Tibial artery (tissue), 4 donors: ENCODE data around the gene ZBTB40.

ENCODE experiments used
- DNase-seq, 2 donors: peaks; one replicate each; pipeline ENCODE4 v3.0.0-alpha.2; 2019
- H3K27ac ChIP-seq, 2 donors: fragments of 200-600 bp; sonication (generic) in 1 of 2; 1 replicate in 1 of 2; 2 replicates in 1 of 2; pipeline ENCODE4 v1.5.1; 2018 to 2019; ENCODE audit warnings: mild to moderate bottlenecking in 1 of 2
- H3K27me3 ChIP-seq, 2 donors: fragments of 200-600 bp; sonication (generic) in 1 of 2; one replicate each; pipeline versions ENCODE4 v1.5.1 to v1.6.0; 2016 to 2019
- H3K36me3 ChIP-seq, 3 donors: fragments of 200-600 bp; sonication (generic) in 2 of 3; one replicate each; pipeline ENCODE4 v1.5.1; 2016 to 2019; ENCODE audit warnings: mild to moderate bottlenecking in 2 of 3
- H3K4me1 ChIP-seq, 4 donors: fragments of 200-600 bp; sonication (generic) in 2 of 4; 1 replicate in 3 of 4; 2 replicates in 1 of 4; pipeline ENCODE4 v1.5.1; 2016 to 2019
- H3K4me3 ChIP-seq, 2 donors: fragments of 200-600 bp; sonication (generic) in 1 of 2; 1 replicate in 1 of 2; 2 replicates in 1 of 2; pipeline ENCODE4 v1.5.1; 2018 to 2019; ENCODE audit warnings: mild to moderate bottlenecking in 2 of 2
- H3K9me3 ChIP-seq, 3 donors: fragments of 200-600 bp; sonication (generic) in 1 of 3; one replicate each; pipeline ENCODE4 v1.5.1; 2016 to 2019
- CTCF ChIP-seq, 2 experiments: fragments of 200-600 bp in 1 of 2; fragments of 450-650 bp in 1 of 2; IDR thresholded peaks; one replicate each; pipeline ENCODE4 v1.5.1; 2017 to 2019; ENCODE audit warnings: antibody characterized with exemption in 2 of 2, mild to moderate bottlenecking in 1 of 2, moderate library complexity in 1 of 2
- intact Hi-C: fragments of 100-400 bp; cut with DNase I; formaldehyde crosslinking; loops from one replicate; pipeline ENCODE4 v1.15.0; 2023; ENCODE audit warnings: low total_unique reads

The ZBTB40 gene

GRCh38 chr1:22518379-22518778 is 66.7 kb downstream of the ZBTB40 start:
- TF ChIP-seq CTCF (IDR thresholded peaks at IDR 0.05) = no peak

GRCh38 chr1:22520871-22521270 is 69.2 kb downstream of the ZBTB40 start:
- intact Hi-C loops = loop anchor here (10.0 kb wide), 1 partner anchor 66 kb away; the partner anchor contains the start of gene ZBTB40
- TF ChIP-seq CTCF (IDR thresholded peaks at IDR 0.05) = no peak
- Histone ChIP-seq H3K36me3 (peaks cover 87 to 100% (median 92%) of the 10 kb centered on the region in 3 donors), H3K4me3 (no peak overlapping the region), H3K27me3 (no peaks in the 10 kb centered on the region), H3K4me1 (no peaks in the 10 kb centered on the region), H3K27ac (no peak overlapping the region), H3K9me3 (no peaks in the 10 kb centered on the region)
- no peak for DNase-seq

More at GRCh38 chr1:22518379-22518778, 66.7 kb downstream of the ZBTB40 start:
- H3K27me3 ChIP-seq = no peaks in the 10 kb centered on the region
- no peak for DNase-seq
- no peaks in the 10 kb centered on the region for H3K9me3 ChIP-seq
- H3K36me3 ChIP-seq = peaks cover 85 to 100% (median 93%) of the 10 kb centered on the region in 3 donors
- peak overlapping the region in 1 of 2 donors; percentile 12 for H3K27ac ChIP-seq
- intact Hi-C loops = no loop called here
- peaks cover 0 to 3% (median 0%) of the 10 kb centered on the region in 4 donors for H3K4me1 ChIP-seq
- no peak overlapping the region for H3K4me3 ChIP-seq

- Histone ChIP-seq H3K4me3 (no peak overlapping the region), H3K9me3 (no peaks in the 10 kb centered on the region), H3K27me3 (no peaks in the 10 kb centered on the region), H3K4me1 (no peaks in the 10 kb centered on the region), H3K36me3 (peaks cover 80 to 100% (median 95%) of the 10 kb centered on the region in 3 donors), H3K27ac (no peak overlapping the region)
- DNase-seq = no peak
- no peak for TF ChIP-seq CTCF (IDR thresholded peaks at IDR 0.05)
- intact Hi-C loops = loop anchor here (10.0 kb wide), 1 partner anchor 67 kb away; the partner anchor contains the start of gene ZBTB40
Measured at GRCh38 chr1:22521692-22522091, 70.0 kb downstream of the ZBTB40 start.

- H3K36me3 ChIP-seq = peaks cover 76 to 100% (median 95%) of the 10 kb centered on the region in 3 donors
- H3K27me3 ChIP-seq = no peaks in the 10 kb centered on the region
- H3K27ac ChIP-seq = no peak overlapping the region
- no peaks in the 10 kb centered on the region for H3K9me3 ChIP-seq
- H3K4me3 ChIP-seq = no peak overlapping the region
- no peak for TF ChIP-seq CTCF (IDR thresholded peaks at IDR 0.05)
- intact Hi-C loops = loop anchor here (10.0 kb wide), 1 partner anchor 67 kb away; the partner anchor contains the start of gene ZBTB40
- no peaks in the 10 kb centered on the region for H3K4me1 ChIP-seq
- DNase-seq = no peak
Measured at GRCh38 chr1:22522221-22522743, 70.6 kb downstream of the ZBTB40 start.

- intact Hi-C loops = loop anchor here (10.0 kb wide), 1 partner anchor 70 kb away; the partner anchor contains the start of gene ZBTB40
- Histone ChIP-seq H3K4me1 (no peaks in the 10 kb centered on the region), H3K27me3 (no peaks in the 10 kb centered on the region), H3K9me3 (no peaks in the 10 kb centered on the region), H3K27ac (no peak overlapping the region), H3K4me3 (no peak overlapping the region), H3K36me3 (peaks cover 62 to 93% (median 73%) of the 10 kb centered on the region in 3 donors)
- TF ChIP-seq CTCF (IDR thresholded peaks at IDR 0.05) = no peak
- no peak for DNase-seq
Measured at GRCh38 chr1:22524481-22524880, 72.8 kb downstream of the ZBTB40 start.
